GM12873 (cell line): Measurements from ENCODE around the gene VEZF1.

ENCODE experiments used
- CTCF ChIP-seq: IDR thresholded peaks from 2 replicates; pipeline ENCODE4 v1.5.1; 2012; ENCODE audit warnings: low read depth, mild to moderate bottlenecking, moderate library complexity, low read length, control low read depth; ENCODE audit not compliant: insufficient read depth; ENCODE audit errors: missing control alignments

The VEZF1 gene

GRCh38 chr17:58002973-58003372 lies 14.9 kb upstream of the VEZF1 start:
- TF ChIP-seq CTCF: no peak

DNA sequence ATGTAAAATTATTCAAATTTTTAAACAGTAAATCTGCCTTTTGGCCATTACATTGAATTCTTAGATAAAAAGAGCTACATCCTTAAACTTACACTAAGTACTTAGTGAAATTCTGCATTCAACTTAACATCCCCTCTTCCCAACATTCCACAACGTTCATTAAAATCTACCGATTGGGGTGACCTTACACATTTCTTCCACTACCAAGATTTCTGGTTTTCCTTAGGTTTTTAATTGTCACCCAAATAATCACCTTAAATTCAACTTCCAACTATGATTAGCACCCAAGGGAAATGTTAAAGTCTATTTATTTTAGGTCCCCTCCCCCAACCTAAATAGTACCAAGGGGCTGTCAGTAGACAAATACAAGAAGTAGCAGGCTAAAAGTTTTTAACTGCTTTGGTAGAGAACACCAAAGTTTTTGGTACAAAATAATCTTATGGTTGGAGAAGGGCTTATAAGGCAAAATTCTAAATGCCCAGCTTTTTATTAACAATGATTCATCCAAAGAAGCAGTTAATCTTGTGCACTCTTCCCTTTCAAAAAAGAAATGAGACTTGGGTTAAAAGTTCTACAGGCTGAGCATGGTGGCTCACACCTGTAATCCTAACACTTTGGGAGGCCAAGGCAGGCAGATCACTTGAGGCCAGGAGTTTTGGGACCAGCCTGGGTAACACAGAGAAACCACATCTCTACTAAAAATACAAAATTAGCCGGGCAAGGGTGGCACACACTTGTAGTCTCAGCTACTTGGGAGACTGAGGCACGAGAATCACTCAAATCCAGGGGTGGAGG lies 14.3 kb upstream of the VEZF1 start:
- no peak for TF ChIP-seq CTCF

DNA sequence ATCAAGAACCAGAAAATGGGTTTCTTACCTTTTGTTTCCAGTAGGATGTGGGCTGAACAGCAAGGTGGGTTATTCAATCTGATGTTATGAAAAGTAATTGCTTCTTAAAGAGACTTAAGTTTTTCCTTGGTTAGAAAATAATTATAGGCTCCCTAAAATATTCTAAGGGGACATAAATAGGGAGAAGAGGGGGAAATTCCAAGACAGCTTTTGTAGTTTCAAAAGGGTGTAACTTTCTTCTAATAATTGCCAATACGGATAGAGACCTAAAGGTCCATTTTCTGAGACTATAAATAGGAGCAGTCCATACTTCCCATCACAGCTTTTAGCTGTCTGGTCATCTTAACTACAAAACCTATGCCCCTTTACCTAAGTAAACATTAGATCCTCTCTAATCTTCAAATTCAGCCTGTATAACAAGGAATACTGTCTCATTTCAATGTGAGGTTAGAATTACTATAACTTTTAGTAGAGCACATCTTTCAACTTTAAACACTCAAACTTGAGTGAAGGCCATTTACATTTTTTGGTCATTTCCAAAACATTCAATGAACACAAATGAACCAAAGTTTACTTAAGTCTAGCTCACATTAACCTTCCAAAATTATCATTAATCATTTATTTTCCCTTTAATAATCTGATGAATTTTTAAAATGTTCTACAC lies 13.5 kb upstream of the VEZF1 start:
- TF ChIP-seq CTCF: no peak

GRCh38 chr17:57999496-58000017 lies 11.5 kb upstream of the VEZF1 start:
- TF ChIP-seq CTCF: peak; percentile 69

DNA sequence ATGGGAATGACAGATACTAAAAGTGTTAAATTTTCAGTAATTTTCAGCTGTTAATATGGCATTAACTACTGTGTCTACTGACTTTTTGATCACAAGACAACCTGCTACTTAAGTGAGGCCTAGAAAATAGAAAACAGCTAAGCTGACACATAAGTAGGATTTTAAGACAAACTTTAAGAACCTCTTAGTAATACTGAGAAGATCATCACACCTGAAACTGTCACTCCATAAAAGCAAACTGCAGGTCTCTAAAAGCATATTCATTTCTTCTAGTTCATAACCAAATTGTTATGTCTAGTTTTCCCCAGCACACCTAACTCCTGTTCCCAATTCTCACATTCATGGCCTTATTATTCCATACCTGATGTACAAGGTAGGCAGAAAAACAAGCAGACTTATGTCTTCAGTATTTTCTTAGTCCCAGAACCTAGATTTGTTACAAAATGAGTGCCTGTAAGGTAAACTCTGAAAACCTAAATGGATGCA lies 11.0 kb upstream of the VEZF1 start:
- no peak for TF ChIP-seq CTCF

GRCh38 chr17:57997085-57997809 lies 9.2 kb upstream of the VEZF1 start:
- TF ChIP-seq CTCF: no peak
